GM18505 (cell line): ENCODE results near the gene OR4A5.
"Not testable (repeated sequence)": the region's sequence is repeated elsewhere in the genome, so short reads cannot be mapped to it uniquely, and the experiment has no call there.

Experiments
- ATAC-seq: cut with Tn5 transposase; IDR thresholded peaks from one replicate; pipeline ENCODE4 v1.9.1; 2021; ENCODE audit not compliant: unreplicated experiment

OR4A5 gene

GRCh38 chr11:54706532-54706931 is at the start of gene OR4A5:
OR4A5 (plus strand) TSS chr11:54706832; CDS start chr11:54706885, 53 bp downstream.
- ATAC-seq: not testable (repeated sequence)

- not testable (repeated sequence) for ATAC-seq
Measured at GRCh38 chr11:54720094-54720493, 13.5 kb downstream of the OR4A5 start.
